ENCODE measurements around the gene TCP10L. TPM values are rescaled to one million over a fixed set of nuclear protein-coding genes. Genes with fewer than 3 reads are reported as not detected.

Gene TCP10L
- total RNA-seq, 4 donors from 2014 or later = 0.19 to 5.6 TPM; not detected in 2

DNA sequence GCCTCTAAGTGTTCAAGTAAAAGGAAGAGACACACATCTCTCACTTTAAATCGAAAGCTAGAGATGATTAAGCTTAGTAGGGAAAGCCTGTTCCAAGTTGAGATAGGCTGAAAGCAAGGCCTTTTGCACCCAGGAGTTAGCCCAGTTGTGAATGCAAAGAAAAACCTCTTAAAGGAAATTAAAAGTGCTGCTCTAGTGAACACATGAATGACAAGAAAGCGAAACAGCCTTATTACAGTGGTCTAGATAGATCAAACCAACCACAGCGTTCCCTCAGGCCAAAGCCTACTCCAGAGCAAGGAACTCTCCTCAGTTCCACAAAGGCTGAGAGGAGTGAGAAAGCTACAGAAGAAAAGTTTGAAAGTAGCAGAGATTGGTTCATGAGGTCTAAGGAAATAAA is 14.9 kb downstream of the TCP10L start:
- intact Hi-C loops (cut with DNase I) = no loop called here

DNA sequence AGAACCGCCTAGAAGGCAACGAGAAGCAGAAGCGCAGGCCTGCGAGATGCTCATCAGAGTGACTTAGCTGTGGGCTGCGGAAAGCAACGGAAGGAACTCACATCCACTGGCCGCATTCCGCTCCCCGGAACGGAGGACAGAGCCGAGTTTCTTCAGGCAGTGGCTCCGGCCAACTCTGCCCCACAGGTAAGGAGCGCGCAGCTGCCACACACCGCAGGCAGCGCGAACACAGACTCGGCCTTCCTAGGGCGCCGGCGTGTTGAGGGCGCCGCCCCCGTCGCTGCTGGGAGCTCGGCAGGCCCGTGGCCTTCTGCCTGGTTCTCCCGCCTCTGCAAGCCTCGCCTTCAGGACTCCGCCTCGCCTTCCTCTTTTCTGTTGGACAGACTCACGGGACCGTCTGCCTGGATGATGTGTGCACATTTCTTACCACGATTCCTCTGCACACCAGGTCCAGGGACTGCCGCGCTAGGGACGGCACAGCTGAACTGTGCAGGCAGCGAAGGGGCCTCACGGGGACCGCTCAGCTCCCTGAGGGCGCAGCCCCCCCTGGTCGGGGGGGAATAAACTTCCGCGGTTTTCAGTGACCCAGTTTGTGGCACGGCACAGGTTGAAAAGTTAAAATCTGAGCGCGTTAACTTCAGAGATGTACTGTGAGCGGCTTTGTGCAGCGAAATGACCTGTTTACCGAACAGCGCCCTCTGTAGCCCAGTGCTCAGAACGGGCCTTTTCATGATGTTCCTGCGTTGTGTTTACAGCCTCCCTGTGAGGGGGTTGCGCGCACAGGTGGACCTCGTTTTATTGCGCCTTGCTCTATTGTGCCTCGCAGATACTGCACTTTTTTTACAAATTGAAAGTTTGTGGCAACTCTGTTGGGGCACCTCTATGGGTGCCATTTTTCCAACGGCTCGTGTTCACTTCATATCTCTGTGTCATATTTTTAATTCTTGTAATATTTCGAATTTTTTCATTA is 15.8 kb downstream of the TCP10L start:
- H3K4me1 ChIP-seq = peaks cover 0 to 31% (median 12%) of the 10 kb centered on the region in 3 donors
- H3K27me3 ChIP-seq = no peaks in the 10 kb centered on the region
- H3K9me3 ChIP-seq = peaks cover 0 to 2% (median 0%) of the 10 kb centered on the region in 3 donors
- H3K27ac ChIP-seq = peak overlapping the region; percentile 77 to 93 (median 90)
- no peak for DNase-seq
- intact Hi-C loops (cut with DNase I) = no loop called here
- no peaks in the 10 kb centered on the region for H3K36me3 ChIP-seq
- 6 to 14% methylated on average over 23 to 30 of the region's 61 CpGs for WGBS, 2 donors
- TF ChIP-seq POLR2A (IDR thresholded peaks at IDR 0.05) = peak in 1 of 4 donors; percentile 30
- TF ChIP-seq, protein P1, sequence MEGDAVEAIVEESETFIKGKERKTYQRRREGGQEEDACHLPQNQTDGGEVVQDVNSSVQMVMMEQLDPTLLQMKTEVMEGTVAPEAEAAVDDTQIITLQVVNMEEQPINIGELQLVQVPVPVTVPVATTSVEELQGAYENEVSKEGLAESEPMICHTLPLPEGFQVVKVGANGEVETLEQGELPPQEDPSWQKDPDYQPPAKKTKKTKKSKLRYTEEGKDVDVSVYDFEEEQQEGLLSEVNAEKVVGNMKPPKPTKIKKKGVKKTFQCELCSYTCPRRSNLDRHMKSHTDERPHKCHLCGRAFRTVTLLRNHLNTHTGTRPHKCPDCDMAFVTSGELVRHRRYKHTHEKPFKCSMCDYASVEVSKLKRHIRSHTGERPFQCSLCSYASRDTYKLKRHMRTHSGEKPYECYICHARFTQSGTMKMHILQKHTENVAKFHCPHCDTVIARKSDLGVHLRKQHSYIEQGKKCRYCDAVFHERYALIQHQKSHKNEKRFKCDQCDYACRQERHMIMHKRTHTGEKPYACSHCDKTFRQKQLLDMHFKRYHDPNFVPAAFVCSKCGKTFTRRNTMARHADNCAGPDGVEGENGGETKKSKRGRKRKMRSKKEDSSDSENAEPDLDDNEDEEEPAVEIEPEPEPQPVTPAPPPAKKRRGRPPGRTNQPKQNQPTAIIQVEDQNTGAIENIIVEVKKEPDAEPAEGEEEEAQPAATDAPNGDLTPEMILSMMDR (IDR thresholded peaks at IDR 0.05) = peak; percentile 36 to 85 (median 79)
- peak overlapping the region; percentile 46 to 82 (median 62) for H3K4me3 ChIP-seq

More for the DNA sequence above, 14.9 kb downstream of the TCP10L start:
- Histone ChIP-seq H3K27ac (no peak overlapping the region), H3K36me3 (no peaks in the 10 kb centered on the region), H3K4me1 (peaks cover 0 to 31% (median 12%) of the 10 kb centered on the region in 3 donors), H3K9me3 (no peaks in the 10 kb centered on the region), H3K4me3 (no peak overlapping the region), H3K27me3 (no peaks in the 10 kb centered on the region)
- WGBS, 2 donors = 77 to 79% methylated on average over 3 of the region's 3 CpGs
- no peak for DNase-seq
- TF ChIP-seq, protein P1 (IDR thresholded peaks at IDR 0.05) = no peak
- no peak for TF ChIP-seq POLR2A (IDR thresholded peaks at IDR 0.05)

DNA sequence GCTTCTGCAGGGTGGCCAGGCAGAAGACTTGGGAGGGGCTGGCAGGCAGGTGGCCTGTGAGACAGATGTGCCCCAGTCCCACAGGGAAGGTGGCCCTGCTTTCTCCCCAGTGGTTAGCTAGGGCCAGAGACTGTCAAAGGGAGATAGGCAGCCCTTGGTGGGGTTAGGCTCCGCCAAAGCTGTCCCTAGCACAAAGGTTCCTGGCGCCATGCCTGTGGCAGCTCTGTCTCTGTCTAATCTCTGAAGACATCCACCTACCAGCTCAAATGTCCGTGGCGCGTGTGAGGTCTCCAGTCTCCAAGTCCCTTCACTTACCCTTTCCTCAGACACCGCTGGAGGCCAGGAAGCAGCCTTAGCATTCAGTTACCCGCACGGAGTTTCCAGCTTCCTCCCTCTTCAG is 17.7 kb downstream of the TCP10L start:
- intact Hi-C loops (cut with DNase I) = no loop called here
- TF ChIP-seq, protein P1 (IDR thresholded peaks at IDR 0.05) = no peak
- no peak for TF ChIP-seq POLR2A (IDR thresholded peaks at IDR 0.05)

DNA sequence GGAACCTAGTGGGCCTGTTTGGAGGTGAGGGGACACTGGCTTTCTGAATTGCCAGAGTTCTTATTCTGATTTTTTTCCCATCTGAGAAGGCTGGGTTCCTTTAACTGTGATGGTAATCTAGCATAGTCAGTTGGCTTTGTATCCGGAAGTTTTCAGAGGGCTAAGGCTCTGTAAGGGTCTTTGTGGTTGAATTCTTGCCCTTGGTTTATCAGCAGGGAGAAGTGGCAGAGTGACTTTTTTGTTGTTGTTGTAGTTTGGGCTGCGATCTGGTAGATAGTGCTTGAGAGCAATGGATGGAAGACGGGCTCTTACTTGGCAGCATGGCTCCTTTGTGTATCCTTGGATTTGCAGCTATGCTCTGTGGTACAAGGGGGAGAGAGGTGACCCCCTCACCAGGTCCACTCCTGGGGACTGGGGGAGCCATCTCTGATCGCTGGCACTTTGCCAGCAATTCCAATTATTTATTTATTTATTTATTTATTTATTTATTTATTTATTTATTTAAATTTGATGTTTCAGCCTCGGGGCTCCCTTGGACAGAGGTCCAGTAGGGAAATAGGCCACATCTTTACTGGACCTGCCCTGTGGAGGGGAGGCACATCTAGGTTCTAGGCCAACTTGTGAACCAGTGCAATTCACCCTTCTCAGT is 18.5 kb downstream of the TCP10L start:
- intact Hi-C loops (cut with DNase I) = no loop called here
- H3K27me3 ChIP-seq = no peaks in the 10 kb centered on the region
- DNase-seq = no peak
- H3K36me3 ChIP-seq = no peaks in the 10 kb centered on the region
- H3K27ac ChIP-seq = no peak overlapping the region
- WGBS, 2 donors = 85% methylated on average over 4 to 5 of the region's 5 CpGs
- TF ChIP-seq, protein P1 (IDR thresholded peaks at IDR 0.05) = no peak
- TF ChIP-seq POLR2A (IDR thresholded peaks at IDR 0.05) = no peak
- peaks cover 0 to 30% (median 12%) of the 10 kb centered on the region in 3 donors for H3K4me1 ChIP-seq
- peaks cover 0 to 3% (median 0%) of the 10 kb centered on the region in 3 donors for H3K9me3 ChIP-seq
- no peak overlapping the region for H3K4me3 ChIP-seq

More for the DNA sequence above, 17.7 kb downstream of the TCP10L start:
- WGBS, 2 donors = 96% methylated on average over 7 to 8 of the region's 8 CpGs
- H3K4me1 ChIP-seq = peaks cover 0 to 28% (median 12%) of the 10 kb centered on the region in 3 donors
- H3K27ac ChIP-seq = no peak overlapping the region
- DNase-seq = no peak
- no peak overlapping the region for H3K4me3 ChIP-seq
- no peaks in the 10 kb centered on the region for H3K27me3 ChIP-seq
- no peaks in the 10 kb centered on the region for H3K36me3 ChIP-seq
- peaks cover 0 to 3% (median 0%) of the 10 kb centered on the region in 3 donors for H3K9me3 ChIP-seq

All from esophagus squamous epithelium (tissue), 5 donors.